Kidney epithelial cell (primary cell): ENCODE results near the gene ZDHHC11. TPM values are rescaled to one million over a fixed set of nuclear protein-coding genes. Genes with fewer than 3 reads are reported as not detected.
"Not testable (repeated sequence)": the region's sequence is repeated elsewhere in the genome, so short reads cannot be mapped to it uniquely, and the experiment has no call there.

Experiments
- DNase-seq: peaks from one replicate; pipeline ENCODE4 v3.0.0-alpha.2; 2010; ENCODE audit warnings: low read depth
- H3K27me3 ChIP-seq: 2 replicates; pipeline ENCODE4 v1.6.0; 2011; ENCODE audit warnings: low read length; ENCODE audit not compliant: control insufficient read depth, insufficient read depth
- H3K36me3 ChIP-seq: 2 replicates; pipeline ENCODE4 v1.5.1; 2011; ENCODE audit warnings: low read length; ENCODE audit not compliant: control insufficient read depth, insufficient read depth
- H3K4me3 ChIP-seq: 2 replicates; pipeline ENCODE4 v1.5.1; 2011; ENCODE audit warnings: low read depth, mild to moderate bottlenecking, control low read depth, low read length
- CTCF ChIP-seq: IDR thresholded peaks from 2 replicates; pipeline ENCODE4 v1.5.1; 2011; ENCODE audit warnings: mild to moderate bottlenecking, moderate library complexity, low read length, control low read depth, inconsistent platforms; ENCODE audit not compliant: insufficient read depth, poor library complexity, severe bottlenecking
- total RNA-seq: library from RNA; depleted of rRNA; stranded (reverse); fragments of >200 nt; gene quantifications from 2 replicates; pipeline ENCODE4 v1.2.3, GENCODE V29; 2015

ZDHHC11 gene
- total RNA-seq, 1 donor from 2014 or later, result 1.3 TPM

- no peak for DNase-seq
- TF ChIP-seq CTCF, result no peak
- Histone ChIP-seq H3K27me3 (no peaks in the 10 kb centered on the region), H3K4me3 (no peak overlapping the region), H3K36me3 (peaks cover 2% of the 10 kb centered on the region)
Measured at GRCh38 chr5:882253-883183, 31.7 kb upstream of the ZDHHC11 start.

GRCh38 chr5:881551-881935 lies 30.8 kb upstream of the ZDHHC11 start:
- Histone ChIP-seq H3K27me3 (no peaks in the 10 kb centered on the region), H3K36me3 (peaks cover 4% of the 10 kb centered on the region), H3K4me3 (no peak overlapping the region)
- no peak for TF ChIP-seq CTCF
- DNase-seq, result no peak

- Histone ChIP-seq H3K36me3 (peaks cover 4% of the 10 kb centered on the region), H3K4me3 (no peak overlapping the region), H3K27me3 (no peaks in the 10 kb centered on the region)
- no peak for DNase-seq
- TF ChIP-seq CTCF, result no peak
Measured at GRCh38 chr5:880816-881550, 30.2 kb upstream of the ZDHHC11 start.

- H3K4me3 ChIP-seq, H3K36me3 ChIP-seq, DNase-seq, H3K27me3 ChIP-seq: not testable (repeated sequence)
Measured at GRCh38 chr5:878677-879076, 27.9 kb upstream of the ZDHHC11 start.

GRCh38 chr5:878125-878524 lies 27.3 kb upstream of the ZDHHC11 start:
- H3K36me3 ChIP-seq, result peaks cover 2% of the 10 kb centered on the region
- no peak for TF ChIP-seq CTCF
- no peak for DNase-seq
- no peaks in the 10 kb centered on the region for H3K27me3 ChIP-seq
- no peak overlapping the region for H3K4me3 ChIP-seq
